Measurements from ENCODE around the gene PLCH1. TPM values are rescaled to one million over a fixed set of nuclear protein-coding genes. Genes with fewer than 3 reads are reported as not detected.

Gene PLCH1
- total RNA-seq, 6 donors from 2014 or later = 7.7 to 26.3 (median 13.6) TPM

DNA sequence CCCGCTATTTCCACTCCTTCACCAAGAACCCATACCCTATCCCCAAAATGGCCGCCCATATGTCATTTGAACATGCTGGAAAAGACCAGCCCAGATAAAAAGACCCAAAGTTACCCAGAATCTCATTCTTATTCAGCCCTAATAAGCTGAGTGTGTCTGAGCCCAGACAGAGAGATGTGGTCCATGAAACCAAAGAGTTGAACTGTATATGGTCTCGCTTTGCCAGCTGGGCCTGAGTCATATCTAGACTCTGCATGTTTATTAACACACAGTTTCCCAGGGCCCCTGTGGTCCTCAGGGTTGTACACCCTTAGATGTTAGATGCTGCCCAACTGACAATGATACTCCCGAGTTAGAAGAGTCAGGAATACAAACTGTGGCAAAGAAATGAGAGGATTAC lies 249.5 kb downstream of the PLCH1 start:
- H3K36me3 ChIP-seq = no peaks in the 10 kb centered on the region
- TF ChIP-seq POLR2A (IDR thresholded peaks at IDR 0.05) (no peak), EP300 (IDR thresholded peaks at IDR 0.05) (no peak), POLR2AphosphoS5 (IDR thresholded peaks at IDR 0.05) (no peak)
- TF ChIP-seq, protein P1, sequence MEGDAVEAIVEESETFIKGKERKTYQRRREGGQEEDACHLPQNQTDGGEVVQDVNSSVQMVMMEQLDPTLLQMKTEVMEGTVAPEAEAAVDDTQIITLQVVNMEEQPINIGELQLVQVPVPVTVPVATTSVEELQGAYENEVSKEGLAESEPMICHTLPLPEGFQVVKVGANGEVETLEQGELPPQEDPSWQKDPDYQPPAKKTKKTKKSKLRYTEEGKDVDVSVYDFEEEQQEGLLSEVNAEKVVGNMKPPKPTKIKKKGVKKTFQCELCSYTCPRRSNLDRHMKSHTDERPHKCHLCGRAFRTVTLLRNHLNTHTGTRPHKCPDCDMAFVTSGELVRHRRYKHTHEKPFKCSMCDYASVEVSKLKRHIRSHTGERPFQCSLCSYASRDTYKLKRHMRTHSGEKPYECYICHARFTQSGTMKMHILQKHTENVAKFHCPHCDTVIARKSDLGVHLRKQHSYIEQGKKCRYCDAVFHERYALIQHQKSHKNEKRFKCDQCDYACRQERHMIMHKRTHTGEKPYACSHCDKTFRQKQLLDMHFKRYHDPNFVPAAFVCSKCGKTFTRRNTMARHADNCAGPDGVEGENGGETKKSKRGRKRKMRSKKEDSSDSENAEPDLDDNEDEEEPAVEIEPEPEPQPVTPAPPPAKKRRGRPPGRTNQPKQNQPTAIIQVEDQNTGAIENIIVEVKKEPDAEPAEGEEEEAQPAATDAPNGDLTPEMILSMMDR (IDR thresholded peaks at IDR 0.05) = no peak
- DNase-seq (no peak), ATAC-seq (ENCODE audit: low FRiP score in 2 of 2) (no peak)
- H3K4me1 ChIP-seq = no peaks in the 10 kb centered on the region
- no peaks in the 10 kb centered on the region for H3K9me3 ChIP-seq
- no peak overlapping the region for H3K4me3 ChIP-seq
- WGBS, 2 donors = 84 to 85% methylated on average over 4 of the region's 4 CpGs
- no peaks in the 10 kb centered on the region for H3K27me3 ChIP-seq
- H3K27ac ChIP-seq = no peak overlapping the region

DNA sequence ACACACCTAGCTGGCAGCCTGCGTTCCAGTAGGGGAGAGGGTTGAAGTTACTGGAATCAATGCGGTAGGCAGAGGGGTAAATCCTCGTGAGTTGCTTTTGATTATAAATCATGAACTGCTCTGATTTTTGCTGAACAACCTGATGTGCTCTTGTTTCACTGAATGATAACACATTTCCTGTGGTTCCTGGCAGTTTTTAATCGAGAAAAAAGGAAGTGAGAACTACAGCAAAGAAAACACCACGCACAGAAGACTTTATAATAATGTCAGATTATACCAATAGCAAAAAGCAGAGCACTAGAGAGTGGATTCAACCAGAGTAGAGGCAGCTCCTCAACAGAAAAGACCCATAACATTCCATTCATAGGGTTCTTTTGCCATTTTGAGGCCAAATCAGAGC lies 250.5 kb downstream of the PLCH1 start:
- Histone ChIP-seq H3K4me3 (no peak overlapping the region), H3K4me1 (no peaks in the 10 kb centered on the region), H3K27me3 (no peaks in the 10 kb centered on the region), H3K9me3 (no peaks in the 10 kb centered on the region), H3K27ac (no peak overlapping the region), H3K36me3 (no peaks in the 10 kb centered on the region)
- TF ChIP-seq EP300 (IDR thresholded peaks at IDR 0.05) (no peak), POLR2AphosphoS5 (IDR thresholded peaks at IDR 0.05) (no peak), POLR2A (IDR thresholded peaks at IDR 0.05) (no peak)
- TF ChIP-seq, protein P1 (IDR thresholded peaks at IDR 0.05) = no peak
- no peak for DNase-seq
- 50 to 56% methylated on average over 5 of the region's 5 CpGs for WGBS, 2 donors
- ATAC-seq (ENCODE audit: low FRiP score in 2 of 2) = no peak

GRCh38 chr3:155492841-155493240 lies 252.0 kb downstream of the PLCH1 start:
- no peaks in the 10 kb centered on the region for H3K36me3 ChIP-seq
- H3K9me3 ChIP-seq = no peaks in the 10 kb centered on the region
- no peak for DNase-seq
- 91 to 93% methylated on average over 1 of the region's 1 CpG for WGBS, 2 donors
- no peaks in the 10 kb centered on the region for H3K27me3 ChIP-seq
- no peak overlapping the region for H3K4me3 ChIP-seq
- TF ChIP-seq EP300 (IDR thresholded peaks at IDR 0.05) = no peak
- TF ChIP-seq POLR2A (IDR thresholded peaks at IDR 0.05) = no peak
- no peak for TF ChIP-seq POLR2AphosphoS5 (IDR thresholded peaks at IDR 0.05)
- TF ChIP-seq, protein P1 (IDR thresholded peaks at IDR 0.05) = no peak
- ATAC-seq (ENCODE audit: low FRiP score in 2 of 2) = no peak
- H3K27ac ChIP-seq = no peak overlapping the region
- H3K4me1 ChIP-seq = no peaks in the 10 kb centered on the region

DNA sequence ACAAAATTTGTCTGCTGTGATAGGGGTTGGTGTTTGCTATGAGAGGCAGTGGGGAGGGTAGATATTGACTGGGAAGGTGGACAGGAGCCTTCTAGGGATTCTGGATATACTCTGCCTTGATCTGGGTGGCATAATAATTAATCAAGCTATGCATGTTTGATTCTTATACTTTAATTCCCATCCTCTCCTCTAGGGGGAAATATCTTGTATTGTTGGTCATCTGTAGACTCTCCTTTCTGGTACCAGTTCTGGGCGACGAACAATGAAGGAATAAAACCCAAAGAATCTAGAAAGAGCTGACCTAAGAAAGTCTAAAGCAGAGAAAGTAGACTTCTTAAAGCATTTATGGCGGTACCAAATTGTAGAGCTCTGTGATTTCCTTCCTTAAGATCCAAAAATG lies 253.2 kb downstream of the PLCH1 start:
- DNase-seq (no peak), ATAC-seq (ENCODE audit: low FRiP score in 2 of 2) (no peak)
- no peak for TF ChIP-seq POLR2AphosphoS5 (IDR thresholded peaks at IDR 0.05)
- WGBS, 2 donors = 99 to 100% methylated on average over 3 of the region's 3 CpGs
- Histone ChIP-seq H3K4me1 (no peaks in the 10 kb centered on the region), H3K27me3 (no peaks in the 10 kb centered on the region), H3K4me3 (no peak overlapping the region), H3K27ac (no peak overlapping the region), H3K9me3 (no peaks in the 10 kb centered on the region), H3K36me3 (no peaks in the 10 kb centered on the region)

- Histone ChIP-seq H3K36me3 (no peaks in the 10 kb centered on the region), H3K9me3 (no peaks in the 10 kb centered on the region), H3K27me3 (no peaks in the 10 kb centered on the region), H3K4me1 (no peaks in the 10 kb centered on the region), H3K27ac (no peak overlapping the region), H3K4me3 (no peak overlapping the region)
- ATAC-seq (ENCODE audit: low FRiP score in 2 of 2) = no peak
- TF ChIP-seq, protein P1 (IDR thresholded peaks at IDR 0.05) = no peak
- TF ChIP-seq POLR2A (IDR thresholded peaks at IDR 0.05) (no peak), POLR2AphosphoS5 (IDR thresholded peaks at IDR 0.05) (no peak), EP300 (IDR thresholded peaks at IDR 0.05) (no peak)
- 78 to 79% methylated on average over 5 of the region's 5 CpGs for WGBS, 2 donors
- no peak for DNase-seq
These were observed 256.2 kb downstream of the PLCH1 start for GRCh38 chr3:155488671-155489070.
